ENCODE results near the gene SYT6. TPM values are rescaled to one million over a fixed set of nuclear protein-coding genes. Genes with fewer than 3 reads are reported as not detected.

Gene SYT6
- total RNA-seq, 1 experiment from 2014 or later = not detected

DNA sequence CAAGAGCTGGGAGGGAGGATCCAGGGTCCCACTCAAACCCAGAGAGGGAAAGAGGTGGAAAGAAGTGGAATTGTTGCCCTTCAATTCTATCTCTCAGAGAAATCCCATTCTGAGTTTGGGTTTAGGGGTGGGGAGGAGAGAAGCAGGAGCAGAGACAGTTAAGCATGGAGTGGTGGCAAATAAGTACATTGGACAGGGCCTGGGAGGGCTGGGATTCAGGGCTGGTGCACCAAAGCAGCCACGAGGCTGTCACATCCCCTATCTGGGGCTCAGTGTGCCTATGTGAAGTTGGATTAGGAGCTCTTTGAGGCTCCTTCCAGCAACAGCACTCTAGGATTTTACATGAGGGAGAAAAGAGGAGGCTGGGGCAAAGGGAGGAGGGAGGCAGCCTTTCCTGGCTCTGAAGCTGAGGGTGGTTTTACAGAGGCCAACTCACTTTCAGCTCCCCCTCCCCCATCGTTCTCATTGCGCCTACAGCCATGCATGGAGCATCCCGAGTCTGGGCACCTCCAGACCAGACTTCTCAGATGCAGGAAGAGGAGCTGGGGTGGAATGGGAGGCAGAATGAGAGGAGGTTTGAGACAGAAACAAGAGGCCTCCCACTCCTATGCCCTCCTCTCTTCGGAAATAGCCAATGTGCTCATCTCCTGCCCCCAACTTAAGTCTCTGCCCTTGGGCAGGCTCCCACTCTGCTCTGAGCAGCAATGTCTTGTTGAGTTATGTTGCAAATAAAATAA, 3.0 kb upstream of the SYT6 start:
- intact Hi-C loops (cut with micrococcal nuclease; ENCODE audit: unreplicated experiment) (no loop called here), in situ Hi-C loops (cut with HindIII; ENCODE audit: low pct_unique_long_range_greater_than_20kb, low sequenced_read_pairs) (no loop called here)
- H3K4me3 ChIP-seq (ENCODE audit: low read depth in 2 of 2, low read length in 2 of 2) = no peak overlapping the region
- no peak for DNase-seq (ENCODE audit: low read depth, low spot score)
- no peaks in the 10 kb centered on the region for H3K4me1 ChIP-seq (ENCODE audit: control insufficient read depth, insufficient read depth, low read length)
- TF ChIP-seq, protein P1, sequence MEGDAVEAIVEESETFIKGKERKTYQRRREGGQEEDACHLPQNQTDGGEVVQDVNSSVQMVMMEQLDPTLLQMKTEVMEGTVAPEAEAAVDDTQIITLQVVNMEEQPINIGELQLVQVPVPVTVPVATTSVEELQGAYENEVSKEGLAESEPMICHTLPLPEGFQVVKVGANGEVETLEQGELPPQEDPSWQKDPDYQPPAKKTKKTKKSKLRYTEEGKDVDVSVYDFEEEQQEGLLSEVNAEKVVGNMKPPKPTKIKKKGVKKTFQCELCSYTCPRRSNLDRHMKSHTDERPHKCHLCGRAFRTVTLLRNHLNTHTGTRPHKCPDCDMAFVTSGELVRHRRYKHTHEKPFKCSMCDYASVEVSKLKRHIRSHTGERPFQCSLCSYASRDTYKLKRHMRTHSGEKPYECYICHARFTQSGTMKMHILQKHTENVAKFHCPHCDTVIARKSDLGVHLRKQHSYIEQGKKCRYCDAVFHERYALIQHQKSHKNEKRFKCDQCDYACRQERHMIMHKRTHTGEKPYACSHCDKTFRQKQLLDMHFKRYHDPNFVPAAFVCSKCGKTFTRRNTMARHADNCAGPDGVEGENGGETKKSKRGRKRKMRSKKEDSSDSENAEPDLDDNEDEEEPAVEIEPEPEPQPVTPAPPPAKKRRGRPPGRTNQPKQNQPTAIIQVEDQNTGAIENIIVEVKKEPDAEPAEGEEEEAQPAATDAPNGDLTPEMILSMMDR (IDR thresholded peaks at IDR 0.05) = no peak
- TF ChIP-seq, protein P2, sequence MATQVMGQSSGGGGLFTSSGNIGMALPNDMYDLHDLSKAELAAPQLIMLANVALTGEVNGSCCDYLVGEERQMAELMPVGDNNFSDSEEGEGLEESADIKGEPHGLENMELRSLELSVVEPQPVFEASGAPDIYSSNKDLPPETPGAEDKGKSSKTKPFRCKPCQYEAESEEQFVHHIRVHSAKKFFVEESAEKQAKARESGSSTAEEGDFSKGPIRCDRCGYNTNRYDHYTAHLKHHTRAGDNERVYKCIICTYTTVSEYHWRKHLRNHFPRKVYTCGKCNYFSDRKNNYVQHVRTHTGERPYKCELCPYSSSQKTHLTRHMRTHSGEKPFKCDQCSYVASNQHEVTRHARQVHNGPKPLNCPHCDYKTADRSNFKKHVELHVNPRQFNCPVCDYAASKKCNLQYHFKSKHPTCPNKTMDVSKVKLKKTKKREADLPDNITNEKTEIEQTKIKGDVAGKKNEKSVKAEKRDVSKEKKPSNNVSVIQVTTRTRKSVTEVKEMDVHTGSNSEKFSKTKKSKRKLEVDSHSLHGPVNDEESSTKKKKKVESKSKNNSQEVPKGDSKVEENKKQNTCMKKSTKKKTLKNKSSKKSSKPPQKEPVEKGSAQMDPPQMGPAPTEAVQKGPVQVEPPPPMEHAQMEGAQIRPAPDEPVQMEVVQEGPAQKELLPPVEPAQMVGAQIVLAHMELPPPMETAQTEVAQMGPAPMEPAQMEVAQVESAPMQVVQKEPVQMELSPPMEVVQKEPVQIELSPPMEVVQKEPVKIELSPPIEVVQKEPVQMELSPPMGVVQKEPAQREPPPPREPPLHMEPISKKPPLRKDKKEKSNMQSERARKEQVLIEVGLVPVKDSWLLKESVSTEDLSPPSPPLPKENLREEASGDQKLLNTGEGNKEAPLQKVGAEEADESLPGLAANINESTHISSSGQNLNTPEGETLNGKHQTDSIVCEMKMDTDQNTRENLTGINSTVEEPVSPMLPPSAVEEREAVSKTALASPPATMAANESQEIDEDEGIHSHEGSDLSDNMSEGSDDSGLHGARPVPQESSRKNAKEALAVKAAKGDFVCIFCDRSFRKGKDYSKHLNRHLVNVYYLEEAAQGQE (IDR thresholded peaks at IDR 0.05; ENCODE audit: insufficient read depth in 1 of 2, low read depth in 2 of 2, low read length in 1 of 2) = peak; percentile 27 to 45; a peak in 1 of 4 replicates
- no peak for TF ChIP-seq TCF7L2 (IDR thresholded peaks at IDR 0.05; ENCODE audit: low read depth, low read length)
- no peak for ATAC-seq
- H3K9me3 ChIP-seq (ENCODE audit: control insufficient read depth, insufficient read depth, low read depth, low read length) = no peaks in the 10 kb centered on the region
- H3K36me3 ChIP-seq (ENCODE audit: control insufficient read depth, insufficient read depth, low read length) = no peaks in the 10 kb centered on the region
- H3K27me3 ChIP-seq (ENCODE audit: control insufficient read depth, insufficient read depth, low read length) = no peaks in the 10 kb centered on the region; the same call in 1 of the 2 replicates
- POLR2A ChIA-PET = no interaction called here
- no TSS peak for BruUV-seq (replicated peaks)
- CTCF ChIA-PET = no interaction called here
- H3K27ac ChIP-seq (ENCODE audit: low read length) = no peak overlapping the region

DNA sequence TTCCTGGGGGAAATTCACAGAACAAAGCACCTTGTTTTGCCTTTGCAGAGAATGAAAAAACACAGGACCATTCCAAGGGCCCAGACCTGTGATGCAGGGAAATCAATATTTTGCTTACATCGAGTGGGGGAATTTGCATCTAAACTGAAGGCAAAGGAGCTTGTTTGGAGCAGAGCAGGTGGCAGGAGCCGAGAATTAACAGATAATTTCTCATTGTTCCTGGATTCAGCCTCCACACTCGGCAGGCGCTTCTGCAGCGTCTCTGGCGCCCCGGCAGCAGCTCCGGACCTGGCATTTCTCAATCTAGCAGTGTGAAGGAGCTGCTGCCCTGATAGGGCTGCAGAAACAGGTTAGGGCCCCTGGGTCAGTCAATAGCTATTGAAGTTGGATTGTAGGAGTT, 2.0 kb upstream of the SYT6 start:
- intact Hi-C loops (cut with micrococcal nuclease; ENCODE audit: unreplicated experiment) = no loop called here

More for the DNA sequence above, 2.0 kb upstream of the SYT6 start:
- ATAC-seq (no peak), DNase-seq (ENCODE audit: low read depth, low spot score) (no peak)
- H3K4me1 ChIP-seq (ENCODE audit: control insufficient read depth, insufficient read depth, low read length) = no peaks in the 10 kb centered on the region
- no TSS peak for BruUV-seq (replicated peaks)
- H3K4me3 ChIP-seq (ENCODE audit: low read depth in 2 of 2, low read length in 2 of 2) = no peak overlapping the region
- no peak overlapping the region for H3K27ac ChIP-seq (ENCODE audit: low read length)
- no peaks in the 10 kb centered on the region for H3K9me3 ChIP-seq (ENCODE audit: control insufficient read depth, insufficient read depth, low read depth, low read length)
- H3K36me3 ChIP-seq (ENCODE audit: control insufficient read depth, insufficient read depth, low read length) = no peaks in the 10 kb centered on the region
- ChIA-PET CTCF (no interaction called here), POLR2A (no interaction called here)
- H3K27me3 ChIP-seq (ENCODE audit: control insufficient read depth, insufficient read depth, low read length) = no peaks in the 10 kb centered on the region; the same call in 1 of the 2 replicates
- in situ Hi-C loops (cut with HindIII; ENCODE audit: low pct_unique_long_range_greater_than_20kb, low sequenced_read_pairs) = no loop called here
- TF ChIP-seq POLR2AphosphoS5 (IDR thresholded peaks at IDR 0.05; ENCODE audit: low read depth, low read length) (no peak), SIN3A (IDR thresholded peaks at IDR 0.05; ENCODE audit: borderline replicate concordance, insufficient read depth, low read depth, low read length) (no peak), TCF7L2 (IDR thresholded peaks at IDR 0.05; ENCODE audit: low read depth, low read length) (no peak)
- TF ChIP-seq, protein P2 (IDR thresholded peaks at IDR 0.05; ENCODE audit: insufficient read depth in 1 of 2, low read depth in 2 of 2, low read length in 1 of 2) = no peak
- TF ChIP-seq, protein P1 (IDR thresholded peaks at IDR 0.05) = no peak

Data from Panc1 (cell line).